Stimulated activated CD4-positive, alpha-beta T cell treated with anti-CD3 and anti-CD28 coated beads, TNF-alpha, amount 100 ng/mL, for 48 hours (primary cell): ENCODE data around the gene TOMM20.
"Not testable (repeated sequence)": the region's sequence is repeated elsewhere in the genome, so short reads cannot be mapped to it uniquely, and the experiment has no call there.

Experiments used
- DNase-seq, 3 donors: peaks; one replicate each; pipeline ENCODE4 v3.0.0-alpha.2; 2020; ENCODE audit warnings: low read depth in 3 of 3

TOMM20 gene

DNA sequence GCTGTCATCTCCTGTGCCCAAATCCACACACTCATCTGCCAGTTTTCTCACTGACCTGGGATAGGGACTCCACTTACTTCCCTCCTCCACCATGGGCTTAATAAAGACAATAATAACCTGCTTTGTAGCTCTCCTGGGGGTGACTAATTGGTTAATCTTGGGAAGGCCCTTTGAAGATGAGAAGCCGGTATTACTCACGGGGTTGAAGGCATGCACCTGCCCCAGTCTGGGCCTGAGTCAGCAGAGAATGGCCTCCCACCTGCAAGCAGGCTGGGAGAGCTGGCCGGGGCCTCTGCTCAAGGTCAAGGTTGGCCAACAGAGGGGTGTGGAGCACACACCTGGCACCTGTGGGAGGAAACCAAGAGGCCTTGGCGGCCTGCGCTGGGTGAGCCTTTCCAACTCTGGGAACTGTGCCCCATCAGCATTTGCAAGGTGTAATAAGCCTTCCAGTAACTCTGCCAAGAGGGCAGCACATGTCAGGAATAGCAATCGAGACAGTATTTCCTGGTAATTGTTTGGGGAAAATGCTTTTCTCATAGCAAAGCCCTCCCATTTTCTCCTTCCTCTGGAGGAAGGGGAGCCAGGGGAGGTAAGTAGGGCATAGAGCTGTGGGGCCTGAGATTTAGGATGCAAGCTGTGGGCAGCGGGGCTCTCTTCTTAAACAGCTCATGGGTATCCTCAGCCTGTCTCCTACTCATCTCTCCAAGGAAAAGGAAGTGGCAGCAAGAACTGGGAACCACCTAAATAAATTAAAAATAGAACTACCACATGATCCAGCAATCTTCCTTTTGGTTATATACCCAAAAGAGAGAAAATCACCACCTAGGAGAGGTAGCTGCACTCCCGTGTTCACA lies 49.0 kb downstream of the TOMM20 start:
- no peak for DNase-seq

DNA sequence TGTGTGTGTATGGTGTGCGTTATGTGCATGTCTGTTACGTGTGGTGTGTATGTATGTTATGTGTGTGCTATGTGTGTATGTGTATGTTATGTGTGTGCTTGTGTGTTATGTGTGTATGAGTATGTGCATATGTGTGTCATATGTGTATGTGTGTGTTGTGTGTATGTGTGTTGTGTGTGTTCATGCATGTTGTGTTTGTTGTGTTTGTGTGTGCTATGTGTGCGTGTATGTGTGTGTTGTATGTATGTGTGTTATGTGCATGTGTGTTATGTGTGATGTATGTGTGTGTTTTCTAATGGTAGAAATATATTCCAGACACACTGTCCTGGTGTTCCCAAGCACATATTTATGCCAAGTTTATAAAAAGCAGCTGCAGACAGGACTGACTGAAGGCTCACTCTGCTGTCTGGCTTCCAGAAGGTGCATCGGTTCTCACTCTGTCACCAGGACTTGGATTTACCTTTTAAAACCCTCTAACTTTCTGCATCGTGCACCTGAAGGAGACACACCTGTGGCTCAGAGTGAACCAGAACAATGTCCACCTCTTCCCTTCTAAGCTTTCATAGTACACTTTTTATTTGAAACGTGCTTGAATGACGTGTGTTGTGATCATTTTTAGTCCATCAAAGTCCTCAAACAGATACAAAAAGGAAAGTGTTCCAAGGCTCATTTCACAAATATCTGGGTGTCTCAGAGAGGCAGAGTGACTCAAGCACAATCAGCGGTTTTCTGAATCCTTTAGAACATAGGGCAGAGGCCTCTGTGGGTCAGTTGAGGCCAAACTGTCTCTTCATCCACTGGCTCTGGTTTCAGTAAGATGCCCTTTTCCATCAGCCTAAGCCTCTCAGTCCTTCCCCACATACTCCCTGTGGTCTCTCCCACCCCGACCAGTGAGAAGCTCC lies 49.9 kb downstream of the TOMM20 start:
- DNase-seq: no peak

DNA sequence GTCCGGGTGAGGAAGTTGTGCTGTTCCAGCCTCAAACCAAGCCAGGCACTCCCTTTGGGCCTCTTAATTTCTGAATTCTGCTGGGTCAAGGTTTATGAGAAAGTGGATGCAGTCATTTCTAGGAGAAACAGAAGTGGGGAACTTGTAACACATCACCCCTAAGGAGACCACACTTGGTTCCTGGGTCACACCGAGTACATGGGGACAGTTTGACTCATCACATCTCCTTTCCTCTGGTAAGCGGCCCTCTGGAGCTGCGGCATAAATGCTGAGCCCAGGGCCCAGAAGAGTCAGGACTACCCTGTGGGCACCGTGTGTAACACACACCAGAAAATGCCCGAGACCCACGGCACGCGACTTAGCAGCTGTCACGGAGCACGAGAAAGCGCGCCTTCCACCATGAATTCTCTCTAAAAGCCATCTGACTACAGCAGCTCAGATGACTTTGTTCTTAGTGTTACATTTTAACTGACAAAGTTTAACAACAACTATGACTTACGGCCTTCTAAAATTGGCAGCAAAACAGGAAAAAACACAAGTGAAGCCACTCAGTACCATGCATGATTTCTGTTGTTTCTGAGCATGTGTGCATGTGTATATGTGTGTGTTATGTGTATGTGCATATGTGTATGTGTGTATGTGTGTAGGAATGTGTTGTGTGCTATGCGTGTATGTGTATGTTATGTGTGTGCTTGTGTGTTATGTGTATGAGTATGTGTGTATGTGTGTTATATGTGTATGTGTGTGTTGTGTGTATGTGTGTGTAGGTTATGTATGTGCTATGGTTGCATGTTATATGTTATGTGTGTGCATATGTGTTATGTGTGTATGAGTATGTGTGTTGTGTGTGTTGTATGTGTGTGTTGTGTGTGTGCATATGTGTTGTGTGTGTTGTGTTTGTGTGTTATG lies 50.8 kb downstream of the TOMM20 start:
- peak in 1 of 3 donors; percentile 42 for DNase-seq

DNA sequence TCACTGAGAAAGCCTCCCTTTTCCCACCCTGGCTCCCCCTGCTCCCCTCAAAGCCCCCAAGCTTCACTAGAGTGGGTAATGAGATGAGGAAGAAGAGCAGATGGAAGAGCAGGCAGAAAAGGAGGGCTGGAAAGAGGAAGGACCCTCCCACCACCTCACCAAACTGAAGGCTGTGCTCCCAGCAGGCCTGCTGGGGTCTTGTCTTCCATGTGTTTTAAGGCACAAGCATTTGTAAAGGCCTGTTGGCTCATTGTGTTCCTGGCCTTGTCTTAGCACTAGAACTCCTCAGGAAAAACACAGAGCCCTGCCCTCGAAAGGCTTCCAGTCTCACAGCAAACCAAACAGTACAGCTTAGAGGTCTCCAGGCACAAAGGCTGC lies 51.5 kb downstream of the TOMM20 start:
- DNase-seq: no peak

DNA sequence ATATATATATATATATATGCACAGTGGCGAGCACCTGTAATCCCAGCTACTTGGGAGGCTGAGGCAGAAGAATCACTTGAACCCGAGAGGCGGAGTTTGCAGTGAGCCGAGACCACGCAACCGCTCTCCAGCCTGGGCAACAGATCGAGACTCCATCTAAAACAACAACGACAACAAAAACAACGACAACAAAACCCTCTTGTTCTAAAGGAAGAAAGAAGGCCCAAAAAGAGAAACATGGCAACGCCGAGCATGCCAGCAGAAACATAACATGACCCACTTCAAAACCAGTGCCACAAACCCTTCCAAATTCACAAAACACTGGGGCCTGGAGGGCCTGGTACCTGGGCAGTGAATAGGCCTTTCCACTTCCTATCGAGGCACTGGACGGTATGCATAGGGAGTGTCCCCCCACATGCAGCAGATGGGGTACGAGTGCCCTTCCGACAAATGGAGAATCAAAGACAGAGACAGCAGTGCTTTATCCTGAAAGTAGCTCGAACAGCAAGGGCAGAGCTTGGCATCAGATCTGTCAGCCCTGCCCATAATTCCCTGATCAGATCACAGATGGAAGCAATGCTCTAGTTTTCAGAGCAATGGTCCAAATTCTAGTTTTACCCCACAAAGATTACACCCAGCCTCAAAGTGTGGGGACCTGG lies 52.0 kb downstream of the TOMM20 start:
- DNase-seq: no peak

DNA sequence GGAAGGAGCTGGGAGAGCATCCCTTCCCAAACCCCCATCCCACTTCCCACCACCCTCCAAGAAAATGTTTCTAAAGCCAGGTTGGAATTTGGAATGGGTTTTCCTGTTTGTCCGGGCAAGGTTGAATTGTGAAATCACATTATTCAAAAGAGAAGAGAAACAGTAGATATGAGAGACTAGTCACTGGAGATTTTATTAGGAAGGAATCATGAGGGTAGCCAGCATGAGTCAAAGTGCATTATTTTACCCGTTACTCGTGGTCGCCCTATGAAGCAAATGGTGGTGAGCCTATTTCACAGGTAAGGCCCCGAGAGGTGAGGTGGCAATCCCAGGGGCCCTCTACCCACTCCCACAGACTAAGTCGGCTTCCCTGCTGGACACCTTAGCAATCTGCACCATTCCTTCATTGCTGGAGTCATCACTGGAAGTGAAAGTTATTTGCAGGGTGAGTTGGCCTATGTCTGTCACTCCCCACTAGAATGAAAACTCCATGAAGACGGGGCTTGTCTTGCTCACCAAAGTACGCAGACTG lies 52.8 kb downstream of the TOMM20 start:
- peak in 2 of 3 donors; percentile 32 to 46 for DNase-seq

DNA sequence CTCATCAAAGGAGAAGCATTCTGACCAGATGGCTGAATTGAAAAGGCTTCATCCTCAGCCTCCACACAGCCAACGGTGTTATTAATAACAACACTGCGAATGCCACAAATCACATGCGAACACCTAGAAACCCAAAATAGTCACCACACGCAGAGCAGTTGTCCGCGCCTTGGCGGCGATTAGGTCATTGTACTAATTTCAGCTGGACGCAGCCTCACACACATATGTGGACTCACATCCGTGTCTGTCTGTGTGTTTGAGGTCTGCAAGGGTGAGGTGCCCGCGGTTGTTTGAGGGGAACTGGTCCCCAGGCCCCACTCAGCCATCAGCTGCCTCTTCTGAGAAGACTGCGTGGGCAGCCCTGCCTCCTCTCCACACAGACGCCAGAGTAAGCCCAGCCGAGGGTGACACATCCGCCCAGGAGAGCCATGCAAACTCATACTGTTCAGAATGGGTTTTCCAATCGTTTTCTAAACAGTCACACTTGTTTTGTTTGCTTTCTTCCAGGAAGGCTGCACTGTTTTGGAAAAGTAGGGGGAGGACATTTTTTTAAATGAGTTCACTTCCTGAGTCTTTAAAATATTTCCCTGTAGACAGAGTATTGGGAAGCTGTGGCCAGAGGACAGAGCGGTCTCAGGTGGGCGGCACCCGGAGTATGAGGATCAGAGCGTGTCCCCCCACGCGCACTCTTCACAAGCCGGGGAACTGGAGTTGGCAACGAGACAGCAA lies 53.4 kb downstream of the TOMM20 start:
- DNase-seq: peak; percentile 61 to 80 (median 69)

DNA sequence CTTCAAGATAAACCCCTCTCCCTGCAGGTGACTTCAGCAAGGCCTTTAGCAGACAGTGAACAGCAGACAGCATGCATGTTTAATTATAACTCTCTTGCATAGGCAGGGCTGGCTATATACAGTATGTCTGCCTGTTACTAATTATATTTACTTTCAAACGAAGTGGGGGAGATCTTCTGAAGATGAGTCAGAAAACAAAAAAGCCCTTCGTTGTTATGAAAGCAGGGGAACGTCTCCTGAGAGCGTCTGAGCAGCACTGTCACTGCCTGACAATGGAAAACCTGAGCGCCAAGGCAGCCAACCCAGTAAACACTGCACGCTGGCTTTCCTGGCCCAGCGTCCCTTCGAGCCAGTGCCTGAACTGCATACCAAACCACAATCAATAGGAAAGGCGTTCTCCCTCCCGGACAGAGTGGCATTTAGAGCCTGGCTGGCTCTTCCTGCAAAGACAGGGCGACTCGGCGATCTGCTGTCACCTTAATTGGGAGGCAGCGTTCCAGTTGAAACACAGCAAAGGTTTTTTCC lies 54.1 kb downstream of the TOMM20 start:
- peak; percentile 34 to 56 (median 50) for DNase-seq

DNA sequence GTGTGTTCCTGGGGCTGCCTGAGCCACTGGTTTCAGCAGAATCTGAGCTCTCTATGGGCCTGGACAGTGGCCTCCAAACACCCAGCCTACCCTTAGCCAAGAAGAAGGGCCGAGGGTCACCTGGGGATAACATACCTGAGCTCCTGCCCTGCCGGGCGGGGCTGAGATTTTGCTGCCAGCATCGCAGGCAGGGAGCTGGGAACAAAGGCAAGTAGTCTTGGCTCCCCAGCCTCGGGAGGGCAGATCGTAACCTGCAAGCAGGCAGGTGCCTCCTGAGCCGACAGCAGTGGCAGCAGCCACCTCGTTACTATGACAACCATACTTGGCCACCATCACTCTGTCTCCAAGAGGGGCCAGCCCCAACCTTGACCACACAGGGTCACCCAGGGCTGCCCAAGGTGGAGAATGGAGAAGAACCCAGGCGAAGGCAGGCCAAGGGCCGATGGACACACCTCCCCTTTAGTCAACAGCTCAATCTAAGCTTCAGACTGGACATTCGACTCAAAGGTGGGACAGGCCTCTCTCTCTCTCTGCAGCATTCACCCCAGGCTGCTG lies 54.6 kb downstream of the TOMM20 start:
- no peak for DNase-seq

DNA sequence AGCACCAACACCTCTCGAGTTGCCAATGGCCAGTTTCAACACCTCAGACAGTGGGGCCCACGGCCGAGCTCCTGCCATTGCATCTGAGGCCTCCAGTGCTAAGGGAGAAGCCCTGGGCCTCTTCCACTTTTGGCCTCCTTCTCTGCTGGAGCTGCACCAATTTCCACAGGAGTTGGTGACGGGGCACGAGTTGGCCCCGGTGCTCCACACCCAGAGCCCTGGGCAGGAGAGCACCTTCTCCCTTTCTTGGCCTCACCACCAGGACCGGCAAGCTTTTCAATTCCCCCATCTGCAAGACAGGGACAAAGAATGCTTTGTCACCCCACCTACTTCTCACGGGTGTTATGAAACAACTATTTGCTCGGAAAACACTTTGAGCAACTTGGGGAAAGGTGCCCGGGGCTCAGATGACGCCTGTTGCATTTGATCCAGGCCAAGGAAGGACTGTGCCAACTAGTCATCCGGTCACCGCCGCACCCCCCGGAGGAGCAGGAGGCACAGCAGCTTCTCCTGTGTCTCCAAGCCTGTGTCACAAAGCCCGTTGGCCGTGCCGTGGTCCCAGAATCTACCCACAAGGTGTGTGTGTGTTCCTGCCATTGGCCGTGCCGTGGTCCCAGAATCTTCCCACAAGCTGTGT lies 55.2 kb downstream of the TOMM20 start:
- DNase-seq: no peak

DNA sequence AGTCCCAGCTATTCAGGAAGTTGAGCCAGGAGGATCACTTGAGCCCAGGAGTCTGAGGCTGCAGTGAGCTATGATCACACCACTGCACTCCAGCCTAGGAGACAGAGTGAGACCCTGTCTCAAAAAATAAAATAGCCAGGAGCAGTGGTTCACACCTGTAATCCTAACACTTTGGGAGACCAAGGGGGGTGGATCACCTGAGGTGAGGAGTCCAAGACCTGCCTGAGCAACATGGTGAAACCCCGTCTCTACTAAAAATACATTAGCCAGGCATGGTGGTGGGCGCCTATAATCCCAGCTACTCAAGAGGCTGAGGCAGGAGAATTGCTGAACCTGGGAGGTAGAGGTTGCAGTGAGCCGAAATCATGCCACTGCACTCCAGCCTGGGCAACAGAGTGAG lies 56.1 kb downstream of the TOMM20 start:
- not testable (repeated sequence) for DNase-seq

DNA sequence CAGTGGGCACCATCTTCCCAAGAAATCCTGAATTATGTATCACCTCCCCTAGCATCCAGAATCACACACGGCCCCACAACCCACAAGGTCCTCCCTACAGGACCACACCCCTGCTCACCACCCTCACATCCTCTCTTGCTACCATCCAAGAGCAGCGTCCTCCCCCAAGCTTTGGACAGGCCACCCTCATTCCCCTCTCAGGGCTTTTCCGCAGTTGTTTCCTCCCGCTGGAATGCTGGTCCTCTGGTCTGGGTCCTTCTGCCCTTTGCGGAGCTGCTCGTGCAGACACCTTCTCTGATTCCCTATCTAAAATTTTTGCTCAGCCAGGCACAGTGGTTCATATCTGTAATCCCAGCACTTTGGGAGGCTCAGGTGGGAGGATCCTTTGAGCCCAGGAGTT lies 56.5 kb downstream of the TOMM20 start:
- no peak for DNase-seq

DNA sequence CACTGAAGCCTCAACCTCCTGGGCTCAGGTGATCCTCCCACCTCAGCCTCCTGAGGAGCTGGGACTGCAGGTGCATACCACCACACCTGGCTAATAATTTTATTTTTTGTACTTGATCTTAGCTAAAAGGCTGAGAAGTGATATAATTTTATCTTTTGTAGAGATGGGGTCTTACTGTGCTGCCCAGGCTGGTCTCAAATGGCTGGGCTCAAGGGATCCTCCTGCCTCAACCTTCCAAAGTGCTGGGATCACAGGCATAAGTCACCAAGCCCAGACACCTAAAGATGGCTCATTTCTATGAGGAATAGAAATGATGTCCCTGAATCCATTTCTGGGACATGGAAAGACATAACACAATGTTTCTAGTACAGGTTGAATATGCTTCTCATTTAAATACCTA lies 57.8 kb downstream of the TOMM20 start:
- no peak for DNase-seq

DNA sequence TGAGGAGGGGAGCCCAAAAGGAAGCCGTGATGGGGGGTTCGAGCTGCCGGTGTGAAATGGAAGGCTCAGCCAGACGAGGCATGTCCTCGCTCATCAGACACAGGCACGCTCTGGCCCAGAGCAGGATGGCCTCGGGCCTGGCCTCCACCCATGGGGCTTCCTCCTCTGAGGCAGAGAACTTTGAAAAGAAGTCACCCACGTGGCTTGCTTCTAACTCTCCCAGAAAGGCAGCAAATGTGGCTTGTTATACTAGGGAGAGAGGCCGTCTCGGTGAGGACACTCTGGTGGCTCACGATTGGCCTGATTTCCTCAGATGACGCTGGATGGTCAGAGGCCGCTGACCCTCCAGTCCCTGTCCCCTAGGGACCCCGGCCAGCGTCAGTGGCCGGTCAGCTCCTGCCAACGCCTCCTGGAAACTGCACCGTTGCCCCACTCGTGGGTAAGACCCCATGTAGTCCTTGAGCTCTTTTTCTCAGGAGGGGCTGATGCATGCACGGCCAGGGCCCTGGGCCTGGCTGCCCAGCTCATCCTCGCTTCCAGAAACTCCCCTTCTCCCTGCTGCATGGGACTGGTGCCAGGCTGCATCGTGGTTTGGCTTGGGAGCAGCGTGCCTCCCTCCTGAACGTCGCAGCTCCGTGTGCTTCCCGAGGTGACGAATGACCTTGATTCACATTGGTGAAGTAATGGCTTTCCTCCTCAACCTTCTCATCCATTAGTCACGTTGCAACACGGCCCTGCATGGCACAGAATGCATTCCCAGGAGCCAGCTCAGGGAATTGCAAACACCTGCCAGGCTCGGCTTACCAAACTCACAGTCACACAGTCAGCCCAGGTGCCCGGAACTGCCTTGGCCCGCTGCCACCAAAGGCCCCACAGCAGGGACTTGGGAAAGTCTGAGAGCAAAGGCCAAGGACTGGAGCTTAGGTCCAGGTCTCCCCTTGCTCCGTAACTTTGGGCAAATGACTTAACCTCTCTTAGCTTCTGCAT lies 58.8 kb downstream of the TOMM20 start:
- no peak for DNase-seq

DNA sequence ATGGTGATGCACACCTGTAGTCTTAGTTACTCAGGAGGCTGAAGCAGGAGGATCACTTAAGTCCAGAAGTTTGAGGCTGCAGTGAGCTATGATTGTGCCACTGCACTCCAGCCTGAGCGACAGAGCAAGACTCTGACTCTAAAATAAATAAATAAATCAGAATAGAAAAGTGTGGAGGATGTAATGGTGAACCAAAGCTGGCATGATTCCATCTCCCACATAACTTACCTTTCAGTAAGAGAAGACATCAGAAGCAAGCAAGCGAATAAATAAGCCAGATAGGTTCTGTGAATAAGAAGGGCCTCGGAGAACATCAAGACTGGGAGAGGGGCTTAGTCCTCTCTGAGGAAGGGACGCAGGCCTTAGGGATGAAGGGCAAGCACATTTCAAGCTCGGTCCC lies 59.5 kb downstream of the TOMM20 start:
- no peak for DNase-seq

DNA sequence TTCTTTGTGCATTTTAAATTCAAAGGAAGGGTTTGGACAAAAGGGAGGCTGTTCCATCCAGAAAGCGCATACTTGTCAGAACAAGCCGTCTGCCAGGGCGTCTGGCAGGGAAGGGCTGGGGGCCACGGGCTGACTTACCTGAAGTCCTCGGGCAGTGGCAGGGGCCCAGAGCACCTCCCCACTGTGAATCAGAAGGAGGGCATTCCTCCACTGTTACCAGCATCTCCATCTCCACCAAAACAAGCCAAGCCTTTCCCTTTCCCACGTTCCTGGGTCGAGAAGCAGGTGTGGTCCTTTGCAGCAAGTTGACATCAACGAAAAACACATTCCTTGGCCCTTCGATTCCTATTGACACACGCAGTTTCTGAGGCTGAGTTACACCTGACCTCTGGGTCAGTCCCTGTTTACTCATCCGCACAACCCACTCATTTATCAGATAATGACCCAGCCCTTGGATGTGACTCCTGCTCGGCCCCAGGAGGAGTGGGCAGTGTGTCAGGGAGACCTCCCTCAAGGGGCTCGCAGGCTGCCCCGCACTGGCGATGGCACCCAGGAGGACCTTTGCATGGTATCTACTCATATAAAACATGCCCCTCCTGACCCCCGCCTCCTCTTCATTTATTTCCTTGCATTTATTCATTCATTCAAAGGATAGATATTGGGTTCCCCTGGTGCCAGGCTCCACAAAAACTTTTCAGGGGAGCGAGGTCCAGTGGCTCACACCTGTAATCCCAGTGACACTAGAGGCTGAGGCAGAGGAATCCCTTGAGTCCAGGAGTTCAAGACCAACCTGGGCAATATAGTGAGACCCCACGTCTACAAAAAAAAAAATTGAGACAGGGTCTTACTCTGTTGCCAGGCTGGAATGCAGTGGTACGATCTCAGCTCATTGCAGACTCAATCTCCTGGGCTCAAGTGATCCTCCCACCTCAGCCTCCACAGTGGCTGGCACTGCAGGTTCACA lies 60.2 kb downstream of the TOMM20 start:
- no peak for DNase-seq
